GM12864 (cell line): ENCODE data around the gene MYOC.
"Not testable (repeated sequence)": the region's sequence is repeated elsewhere in the genome, so short reads cannot be mapped to it uniquely, and the experiment has no call there.

ENCODE experiments used
- DNase-seq: peaks from one replicate; pipeline ENCODE4 v3.0.0-alpha.2; 2011; ENCODE audit warnings: low read depth
- H3K4me3 ChIP-seq: 2 replicates; pipeline ENCODE4 v1.5.1; 2011; ENCODE audit warnings: mild to moderate bottlenecking, low read depth, low read length, control low read depth
- TF ChIP-seq, protein P1 (sequence below): IDR thresholded peaks from 2 replicates; pipeline ENCODE4 v1.5.1; 2011; ENCODE audit warnings: low read depth, mild to moderate bottlenecking, moderate library complexity, low read length, control low read depth, inconsistent platforms; ENCODE audit errors: missing control alignments

MYOC gene

DNA sequence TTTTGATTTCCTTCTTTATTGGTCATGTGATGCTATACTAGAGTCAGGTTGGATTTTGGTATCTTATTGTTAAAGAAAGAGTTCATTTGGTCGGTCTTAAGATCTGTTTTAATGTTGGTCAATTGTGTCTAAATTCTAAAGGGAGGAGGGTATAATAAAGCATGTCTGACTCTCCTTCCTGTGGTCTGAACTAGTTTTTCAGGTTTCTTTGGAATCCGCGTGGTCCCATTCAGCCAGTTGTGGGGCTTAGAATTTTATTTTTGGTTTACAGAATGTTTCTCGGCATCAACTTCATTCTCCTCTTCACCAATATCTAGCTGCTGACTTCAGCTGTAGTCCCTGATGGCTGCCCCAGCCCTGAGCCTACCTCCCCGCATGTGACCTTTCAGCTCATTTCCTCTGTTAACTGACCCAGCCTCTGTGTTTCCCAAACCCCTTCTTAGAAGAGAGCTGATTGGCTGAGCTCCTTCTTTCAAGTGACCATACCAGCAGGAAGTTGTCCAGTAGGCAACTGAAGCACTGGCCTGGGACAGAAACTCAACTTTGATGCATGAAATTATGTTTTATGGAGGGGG lies 8.7 kb upstream of the MYOC start:
- TF ChIP-seq, protein P1, sequence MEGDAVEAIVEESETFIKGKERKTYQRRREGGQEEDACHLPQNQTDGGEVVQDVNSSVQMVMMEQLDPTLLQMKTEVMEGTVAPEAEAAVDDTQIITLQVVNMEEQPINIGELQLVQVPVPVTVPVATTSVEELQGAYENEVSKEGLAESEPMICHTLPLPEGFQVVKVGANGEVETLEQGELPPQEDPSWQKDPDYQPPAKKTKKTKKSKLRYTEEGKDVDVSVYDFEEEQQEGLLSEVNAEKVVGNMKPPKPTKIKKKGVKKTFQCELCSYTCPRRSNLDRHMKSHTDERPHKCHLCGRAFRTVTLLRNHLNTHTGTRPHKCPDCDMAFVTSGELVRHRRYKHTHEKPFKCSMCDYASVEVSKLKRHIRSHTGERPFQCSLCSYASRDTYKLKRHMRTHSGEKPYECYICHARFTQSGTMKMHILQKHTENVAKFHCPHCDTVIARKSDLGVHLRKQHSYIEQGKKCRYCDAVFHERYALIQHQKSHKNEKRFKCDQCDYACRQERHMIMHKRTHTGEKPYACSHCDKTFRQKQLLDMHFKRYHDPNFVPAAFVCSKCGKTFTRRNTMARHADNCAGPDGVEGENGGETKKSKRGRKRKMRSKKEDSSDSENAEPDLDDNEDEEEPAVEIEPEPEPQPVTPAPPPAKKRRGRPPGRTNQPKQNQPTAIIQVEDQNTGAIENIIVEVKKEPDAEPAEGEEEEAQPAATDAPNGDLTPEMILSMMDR: no peak
- no peak for DNase-seq
- H3K4me3 ChIP-seq: no peak overlapping the region

DNA sequence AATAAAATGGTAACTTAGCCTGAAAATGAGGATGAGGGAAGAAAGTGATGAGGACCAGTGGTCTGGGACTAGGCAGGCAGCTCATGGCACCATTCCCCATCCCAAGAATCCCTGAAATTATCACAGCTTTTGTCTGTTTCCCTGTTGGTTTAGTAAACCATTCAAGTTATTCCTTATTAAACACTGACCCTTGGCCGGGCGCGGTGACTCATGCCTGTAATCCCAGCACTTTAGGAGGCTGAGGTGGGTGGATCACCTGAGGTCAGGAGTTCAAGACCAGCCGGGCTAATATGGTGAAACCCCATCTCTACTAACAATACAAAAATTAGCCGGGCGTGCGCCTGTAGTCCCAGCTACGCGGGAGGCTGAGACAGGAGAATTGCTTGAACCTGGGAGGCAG lies 3.7 kb upstream of the MYOC start:
- not testable (repeated sequence) for H3K4me3 ChIP-seq, DNase-seq

DNA sequence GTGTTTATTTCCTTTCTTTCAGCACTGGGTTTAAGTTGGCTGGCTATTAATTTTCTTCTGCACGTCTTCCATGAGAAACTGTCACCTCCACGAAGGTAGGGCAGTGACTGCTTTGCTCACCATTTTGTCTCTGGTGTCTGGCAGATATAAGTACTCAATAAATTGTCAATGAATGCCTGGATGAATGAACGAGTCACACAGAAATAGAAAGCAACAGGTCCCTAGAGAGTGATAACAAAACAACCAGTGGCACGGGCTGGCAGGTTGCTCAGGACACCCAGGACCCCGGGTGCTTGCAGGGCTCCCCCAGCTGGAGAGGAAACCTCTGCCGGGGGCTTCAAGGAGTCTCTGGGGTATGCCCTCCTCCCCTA lies 3.2 kb upstream of the MYOC start:
- TF ChIP-seq, protein P1: no peak
- no peak overlapping the region for H3K4me3 ChIP-seq
- DNase-seq: no peak

DNA sequence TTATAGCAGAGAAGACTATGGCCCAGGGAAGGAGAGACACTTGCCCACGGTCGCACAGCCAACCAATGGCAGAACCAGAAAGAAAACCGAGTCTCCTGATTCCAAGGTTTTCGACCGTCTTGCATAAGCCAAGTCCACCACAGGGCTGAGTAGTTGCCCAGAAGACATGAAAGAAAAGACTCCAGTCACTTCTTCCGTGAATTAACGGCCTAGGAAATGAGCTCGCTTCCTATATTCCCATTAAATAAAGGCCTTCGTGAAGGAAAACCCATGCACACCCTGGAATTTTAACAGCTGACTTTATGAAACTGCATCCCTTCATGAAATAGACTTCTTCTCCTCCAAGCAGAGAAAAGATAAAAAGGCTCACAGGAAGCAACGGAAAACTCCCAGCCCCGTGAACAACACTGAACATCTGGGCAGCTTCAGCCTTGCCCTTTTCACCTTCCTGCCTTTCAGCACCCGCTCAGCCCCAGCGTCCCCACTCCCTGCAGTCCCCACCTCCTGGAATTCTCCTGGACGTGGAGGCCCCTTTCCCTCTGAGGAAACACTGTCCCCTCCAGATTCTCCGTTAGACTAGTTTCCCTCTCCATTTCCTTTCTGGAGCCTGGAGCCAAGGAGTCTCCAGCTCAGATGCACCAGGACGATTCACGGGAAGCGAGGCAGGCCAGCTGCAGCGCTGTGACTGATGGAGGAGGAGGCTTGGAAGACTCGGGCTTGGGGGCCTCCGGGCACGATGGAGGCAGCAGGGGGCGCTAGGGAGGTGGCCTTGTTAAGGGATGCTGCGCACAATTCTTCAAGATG lies 2.7 kb upstream of the MYOC start:
- peak; percentile 4 for DNase-seq
- H3K4me3 ChIP-seq: no peak overlapping the region
- TF ChIP-seq, protein P1: peak; percentile 92

DNA sequence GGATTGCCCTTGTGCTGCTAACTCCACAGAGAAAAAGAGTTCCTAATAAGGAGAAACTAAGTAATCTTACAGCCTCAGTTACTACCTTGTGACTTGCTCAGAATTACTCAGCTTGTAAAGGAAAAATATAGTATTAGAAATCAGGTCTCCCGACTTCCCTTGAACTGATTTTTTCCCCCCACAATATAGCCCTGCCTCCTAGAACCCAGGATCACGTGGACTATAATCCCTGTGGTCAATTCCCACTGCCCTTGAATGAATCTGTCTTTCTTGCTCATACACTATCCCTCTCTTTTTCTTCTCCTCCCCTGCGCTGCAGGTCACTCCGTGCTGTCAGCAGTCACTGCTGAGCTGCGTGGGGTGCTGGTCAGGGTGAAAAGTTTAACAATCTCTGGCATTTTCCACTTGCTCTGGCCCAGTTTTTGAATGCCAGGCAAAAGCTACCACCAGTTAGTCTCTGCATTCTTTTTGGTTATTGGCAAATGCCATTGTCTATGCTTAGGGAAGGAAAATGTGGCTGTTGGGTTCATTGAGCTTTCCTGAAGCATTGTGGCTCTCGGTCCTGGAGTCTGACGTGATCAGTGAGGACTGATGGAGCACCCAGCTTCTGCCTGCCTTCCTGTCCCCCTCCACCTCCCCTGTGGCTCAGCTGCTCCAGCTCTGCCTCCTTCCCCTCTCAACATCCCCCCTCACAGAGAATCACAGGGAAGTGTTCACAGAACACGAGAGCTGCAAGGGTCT lies 1.9 kb upstream of the MYOC start:
- TF ChIP-seq, protein P1: no peak
- H3K4me3 ChIP-seq: no peak overlapping the region
- DNase-seq: no peak

DNA sequence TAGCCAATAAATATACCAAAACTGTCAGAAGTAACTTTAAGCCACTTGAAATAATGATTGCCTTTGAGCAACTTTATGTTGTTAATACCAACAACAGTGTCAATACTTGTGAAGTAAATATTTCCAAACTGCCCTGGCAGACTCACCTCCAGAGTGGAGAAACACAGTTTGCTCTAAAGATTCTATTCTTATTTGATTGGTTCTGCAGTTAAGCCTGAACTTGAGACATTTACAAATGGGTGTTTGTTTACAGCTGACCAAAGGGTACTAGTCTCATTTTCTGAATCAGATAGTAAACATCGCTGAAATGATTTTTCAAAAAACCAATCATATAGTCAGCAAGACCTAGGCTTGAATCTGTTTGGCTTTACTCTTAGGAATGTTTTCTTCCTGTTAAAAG lies 1.3 kb upstream of the MYOC start:
- H3K4me3 ChIP-seq: no peak overlapping the region
- DNase-seq: no peak
- TF ChIP-seq, protein P1: no peak

DNA sequence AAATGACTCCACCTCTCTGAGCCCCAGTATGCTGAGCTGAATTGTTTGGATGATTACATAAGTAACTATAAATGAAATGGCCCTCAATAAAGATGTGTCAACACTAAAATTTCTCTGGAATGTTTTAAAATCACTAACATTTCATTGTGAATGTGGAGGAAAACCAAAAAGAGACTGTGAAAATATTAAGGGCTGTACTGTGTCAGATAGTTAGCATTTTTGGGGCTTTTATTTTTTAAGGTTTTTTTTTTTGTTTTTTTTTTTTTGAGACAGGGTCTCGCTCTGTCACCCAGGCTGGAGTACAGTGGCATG lies 6.3 kb downstream of the MYOC start:
- no peak for DNase-seq
- no peak overlapping the region for H3K4me3 ChIP-seq
- TF ChIP-seq, protein P1: no peak
